Parathyroid adenoma (tissue), 2 donors: ENCODE results near the gene MAD1L1.

Source experiments
- H2AFZ ChIP-seq: fragments of 300-600 bp; sonication (generic); one replicate; pipeline ENCODE4 v1.7.0; 2017; ENCODE audit warnings: antibody characterized with exemption, mild to moderate bottlenecking
- H3K27ac ChIP-seq: fragments of 300-600 bp; sonication (generic); one replicate; pipeline ENCODE4 v1.7.0; 2017
- H3K27me3 ChIP-seq: fragments of 300-600 bp; sonication (generic); one replicate; pipeline ENCODE4 v1.7.0; 2017; ENCODE audit warnings: low read length; ENCODE audit not compliant: control insufficient read depth, insufficient read depth
- H3K36me3 ChIP-seq: fragments of 300-600 bp; sonication (generic); one replicate; pipeline ENCODE4 v1.7.0; 2017; ENCODE audit warnings: low read length; ENCODE audit not compliant: control insufficient read depth, insufficient read depth
- H3K4me1 ChIP-seq: fragments of 300-600 bp; sonication (generic); one replicate; pipeline ENCODE4 v1.7.0; 2017; ENCODE audit warnings: control low read depth
- H3K4me2 ChIP-seq: fragments of 300-600 bp; sonication (generic); one replicate; pipeline ENCODE4 v1.7.0; 2017; ENCODE audit warnings: low read length
- H3K4me3 ChIP-seq: fragments of 300-600 bp; sonication (generic); one replicate; pipeline ENCODE4 v1.7.0; 2017; ENCODE audit warnings: low read depth, low read length
- H3K79me2 ChIP-seq: fragments of 300-600 bp; sonication (generic); one replicate; pipeline ENCODE4 v1.7.0; 2017; ENCODE audit warnings: control low read depth
- H3K9ac ChIP-seq: fragments of 300-600 bp; sonication (generic); one replicate; pipeline ENCODE4 v1.7.0; 2017; ENCODE audit warnings: mild to moderate bottlenecking
- H3K9me3 ChIP-seq: fragments of 300-600 bp; sonication (generic); one replicate; pipeline ENCODE4 v1.7.0; 2017; ENCODE audit warnings: low read length; ENCODE audit not compliant: control insufficient read depth
- CTCF ChIP-seq: fragments of 300-600 bp; sonication (generic); IDR thresholded peaks from one replicate; pipeline ENCODE4 v1.7.0; 2017; ENCODE audit warnings: antibody characterized with exemption, mild to moderate bottlenecking
- donor health status: primary hyperparathyroidism.

The MAD1L1 gene

GRCh38 chr7:2232766-2233520 lies at the start of gene MAD1L1:
MAD1L1 (minus strand) TSS chr7:2232945; CDS start chr7:2230133, 2,812 bp downstream.
- Histone ChIP-seq H3K9me3 (no peaks in the 10 kb centered on the region), H3K79me2 (peaks cover 17% of the 10 kb centered on the region), H3K27ac (no peak within 1 kb of the TSS), H3K27me3 (no peaks in the 10 kb centered on the region), H3K4me3 (peak within 1 kb of the TSS; percentile 74), H3K4me2 (peak within 1 kb of the TSS; percentile 98), H3K36me3 (no peaks in the 10 kb centered on the region), H2AFZ (peak within 1 kb of the TSS; percentile 89), H3K4me1 (peaks cover 2% of the 10 kb centered on the region), H3K9ac (peak within 1 kb of the TSS; percentile 57)
- no peak for TF ChIP-seq CTCF

DNA sequence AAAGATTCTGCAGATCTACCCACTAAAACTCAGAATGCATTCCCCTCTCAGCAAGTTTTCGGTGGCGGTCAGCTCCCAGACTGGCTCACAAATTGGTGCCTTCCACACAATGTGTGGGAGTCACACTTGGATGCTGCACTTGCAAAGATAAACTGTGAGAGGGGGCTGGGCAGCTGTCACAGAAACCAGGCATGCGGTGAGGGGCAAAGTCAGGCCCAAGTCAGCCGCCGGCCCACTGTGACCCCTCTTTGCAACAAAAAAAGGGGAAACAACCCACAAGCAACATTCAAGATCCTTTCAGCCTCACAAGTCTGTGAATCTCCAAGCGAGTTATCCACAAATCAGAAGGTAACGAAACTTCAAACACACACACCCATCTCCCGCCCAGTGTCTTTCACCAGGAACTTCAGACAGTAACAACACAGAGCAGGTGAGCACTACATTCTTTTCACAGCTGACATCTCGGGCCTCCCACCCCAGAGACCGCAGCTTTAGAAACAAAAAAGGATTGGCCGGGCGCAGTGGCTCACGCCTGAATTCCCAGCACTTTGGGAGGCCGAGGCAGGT lies 49.5 kb upstream of the MAD1L1 start:
- Histone ChIP-seq H3K79me2 (no peaks in the 10 kb centered on the region), H3K4me3 (no peak overlapping the region), H3K9ac (no peak overlapping the region), H3K36me3 (no peaks in the 10 kb centered on the region), H3K4me1 (no peaks in the 10 kb centered on the region), H3K27me3 (no peaks in the 10 kb centered on the region), H3K27ac (no peak overlapping the region), H3K4me2 (no peak overlapping the region), H2AFZ (no peak overlapping the region), H3K9me3 (no peaks in the 10 kb centered on the region)
- no peak for TF ChIP-seq CTCF

- no peaks in the 10 kb centered on the region for H3K27me3 ChIP-seq
- H3K9ac ChIP-seq = no peak overlapping the region
- no peaks in the 10 kb centered on the region for H3K9me3 ChIP-seq
- H2AFZ ChIP-seq = no peak overlapping the region
- H3K4me3 ChIP-seq = no peak overlapping the region
- H3K4me1 ChIP-seq = no peaks in the 10 kb centered on the region
- TF ChIP-seq CTCF = no peak
- no peaks in the 10 kb centered on the region for H3K36me3 ChIP-seq
- H3K79me2 ChIP-seq = no peaks in the 10 kb centered on the region
- H3K27ac ChIP-seq = no peak overlapping the region
- no peak overlapping the region for H3K4me2 ChIP-seq
These were observed 48.8 kb upstream of the MAD1L1 start for GRCh38 chr7:2281541-2281940.

DNA sequence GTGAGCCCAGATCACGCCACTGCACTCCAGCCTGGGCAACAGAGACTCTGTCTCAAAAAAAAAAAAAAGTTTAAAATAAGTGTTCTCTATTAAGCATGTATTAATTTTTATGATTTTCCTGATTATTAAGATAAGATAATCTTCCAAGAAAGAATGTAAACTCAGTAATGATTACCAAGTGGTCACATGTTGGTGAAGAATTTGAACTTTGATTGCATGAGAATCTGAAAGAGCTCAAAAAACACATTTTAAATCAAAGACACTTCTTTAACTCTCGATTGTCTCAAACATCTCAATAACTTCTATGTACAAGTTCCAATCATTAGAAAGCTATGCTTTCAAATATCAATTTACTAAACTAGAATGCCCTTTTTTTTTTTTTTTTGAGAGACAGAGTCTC lies 47.7 kb upstream of the MAD1L1 start:
- no peak overlapping the region for H3K9ac ChIP-seq
- H3K4me1 ChIP-seq = no peaks in the 10 kb centered on the region
- no peak overlapping the region for H3K27ac ChIP-seq
- H3K36me3 ChIP-seq = no peaks in the 10 kb centered on the region
- no peaks in the 10 kb centered on the region for H3K27me3 ChIP-seq
- TF ChIP-seq CTCF = no peak
- no peak overlapping the region for H3K4me2 ChIP-seq
- no peaks in the 10 kb centered on the region for H3K79me2 ChIP-seq
- no peaks in the 10 kb centered on the region for H3K9me3 ChIP-seq
- H3K4me3 ChIP-seq = no peak overlapping the region
- H2AFZ ChIP-seq = no peak overlapping the region

- TF ChIP-seq CTCF = no peak
- Histone ChIP-seq H3K27ac (no peak overlapping the region), H3K9me3 (no peaks in the 10 kb centered on the region), H3K4me2 (no peak overlapping the region), H3K79me2 (no peaks in the 10 kb centered on the region), H3K4me1 (no peaks in the 10 kb centered on the region), H3K9ac (no peak overlapping the region), H3K36me3 (no peaks in the 10 kb centered on the region), H3K4me3 (no peak overlapping the region), H3K27me3 (no peaks in the 10 kb centered on the region), H2AFZ (no peak overlapping the region)
These were observed 47.2 kb upstream of the MAD1L1 start for GRCh38 chr7:2279896-2280295.
